GM23248 (cell line): ENCODE results near the gene ARV1.

ENCODE experiments used
- EZH2 ChIP-seq: fragments of 200-600 bp; sonication (generic); IDR thresholded peaks from 2 replicates; pipeline ENCODE4 v1.6.1; 2018; ENCODE audit warnings: antibody characterized with exemption, mild to moderate bottlenecking; ENCODE audit not compliant: insufficient read depth, poor library complexity, severe bottlenecking
- EZH2phosphoT487 ChIP-seq: fragments of 200-600 bp; sonication (generic); IDR thresholded peaks from 2 replicates; pipeline ENCODE4 v1.6.1; 2018; ENCODE audit warnings: antibody characterized with exemption, moderate library complexity, mild to moderate bottlenecking, low read depth; ENCODE audit not compliant: insufficient read depth

DNA sequence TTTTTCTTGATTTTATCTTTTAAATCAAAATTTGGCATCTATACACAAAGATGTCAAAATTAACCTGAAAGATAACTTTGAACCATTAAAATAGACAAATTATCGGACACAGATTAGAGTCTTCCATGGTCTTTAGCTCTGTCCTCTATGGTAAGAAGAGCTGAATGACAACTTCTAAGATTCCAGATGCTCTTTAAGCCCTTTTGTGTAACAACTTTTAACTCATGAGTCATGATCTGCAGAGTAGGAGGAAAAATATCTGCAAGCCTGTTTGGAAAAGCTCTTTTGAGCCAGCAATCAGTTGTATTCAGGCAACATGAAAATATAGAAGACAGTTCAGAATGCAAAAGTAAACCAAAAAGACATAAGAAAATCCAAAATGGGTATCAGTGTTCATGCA is 38.0 kb upstream of the ARV1 start:
- TF ChIP-seq EZH2phosphoT487 (no peak), EZH2 (no peak)
